Right ventricle myocardium superior (tissue), 1 donor: ENCODE results near the gene XRCC4. TPM values are rescaled to one million over a fixed set of nuclear protein-coding genes. Genes with fewer than 3 reads are reported as not detected.
"Not testable (repeated sequence)": the region's sequence is repeated elsewhere in the genome, so short reads cannot be mapped to it uniquely, and the experiment has no call there.

Experiments
- ATAC-seq: fragments of 200-7000 bp; cut with Tn5 transposase; one replicate; pipeline ENCODE4 v1.9.1; 2020; ENCODE audit warnings: mild to moderate bottlenecking; ENCODE audit not compliant: poor library complexity
- DNase-seq: peaks from one replicate; pipeline ENCODE4 v3.0.0-alpha.2; 2020
- intact Hi-C: fragments of 100-400 bp; cut with DNase I; formaldehyde crosslinking; loops from one replicate; pipeline ENCODE4 v1.11.2; 2022
- total RNA-seq: library from RNA; stranded (reverse); fragmentation: NEBNext Ultra II Directional; extraction: Animal tissue kit (Norgen Biotek cat#: 25700); gene quantifications from one replicate; pipeline ENCODE4 v1.2.1, GENCODE V29; 2021
- donor health status: DM: no; HTN: yes; CAD: no; lungs with severe emphysema.

Gene XRCC4
- total RNA-seq, 1 donor from 2014 or later = 4.8 TPM

- ATAC-seq, DNase-seq, intact Hi-C loops: not testable (repeated sequence)
These were observed 10.0 kb upstream of the XRCC4 start for GRCh38 chr5:83067377-83067776.

DNA sequence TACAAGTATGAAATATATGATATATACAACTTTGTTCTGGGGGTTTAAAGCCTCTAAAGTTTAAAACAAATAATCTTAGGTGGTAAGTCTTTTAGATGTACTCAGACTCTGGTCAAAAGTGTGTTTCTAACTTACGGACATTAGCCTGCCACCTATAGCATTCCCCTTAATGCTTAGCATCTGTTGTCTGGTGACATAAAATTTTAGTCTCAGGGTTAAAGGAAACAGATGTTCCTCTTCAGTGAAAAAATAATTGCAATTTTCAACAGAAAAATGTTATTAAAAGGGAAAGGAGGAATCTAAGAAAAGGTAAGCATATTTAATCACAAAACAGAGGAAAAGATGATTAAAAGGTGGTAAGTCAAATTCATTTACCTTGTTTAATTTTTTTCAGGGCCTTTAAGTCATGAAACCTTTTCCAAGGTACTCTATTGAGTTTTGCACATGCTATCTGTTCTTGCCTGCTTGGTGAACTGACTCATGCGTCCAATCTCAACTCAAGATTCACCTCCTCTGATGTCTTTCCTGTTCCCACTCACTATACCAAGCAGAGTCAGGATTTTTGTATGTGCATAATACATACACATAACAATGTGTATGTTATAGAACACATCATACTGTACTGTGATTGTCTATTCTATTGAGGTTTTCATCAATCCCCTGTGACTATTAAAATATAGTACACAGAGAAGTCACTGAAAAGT, 8.1 kb upstream of the XRCC4 start:
- ATAC-seq = no peak
- intact Hi-C loops = no loop called here
- DNase-seq = no peak

- intact Hi-C loops = no loop called here
These were observed 5.9 kb upstream of the XRCC4 start for GRCh38 chr5:83071286-83072051.

DNA sequence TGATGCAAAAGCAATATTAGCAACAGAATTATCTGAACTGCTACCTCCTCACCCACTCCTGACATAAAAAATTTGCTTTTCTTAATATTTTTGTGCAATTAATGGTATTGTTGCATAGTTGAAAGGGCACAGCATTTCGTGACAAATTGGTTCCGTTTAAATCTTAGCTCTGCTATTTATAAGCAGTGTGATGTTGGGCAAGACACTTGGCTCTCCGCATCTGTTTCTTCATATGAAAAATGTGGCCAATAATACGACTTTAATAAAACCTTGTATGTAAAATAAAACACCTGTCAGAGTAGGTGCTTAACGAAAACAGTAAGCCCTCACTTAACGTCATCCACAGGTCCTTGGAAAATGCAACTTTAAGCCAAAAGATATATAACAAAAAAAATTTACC, 4.4 kb upstream of the XRCC4 start:
- intact Hi-C loops = no loop called here
- no peak for DNase-seq
- no peak for ATAC-seq

More at GRCh38 chr5:83071286-83072051, 5.9 kb upstream of the XRCC4 start:
- DNase-seq (no peak), ATAC-seq (no peak)

- intact Hi-C loops = no loop called here
- no peak for DNase-seq
- peak; percentile 10 for ATAC-seq
These were observed 415 bp downstream of the XRCC4 start for GRCh38 chr5:83077662-83078261.

DNA sequence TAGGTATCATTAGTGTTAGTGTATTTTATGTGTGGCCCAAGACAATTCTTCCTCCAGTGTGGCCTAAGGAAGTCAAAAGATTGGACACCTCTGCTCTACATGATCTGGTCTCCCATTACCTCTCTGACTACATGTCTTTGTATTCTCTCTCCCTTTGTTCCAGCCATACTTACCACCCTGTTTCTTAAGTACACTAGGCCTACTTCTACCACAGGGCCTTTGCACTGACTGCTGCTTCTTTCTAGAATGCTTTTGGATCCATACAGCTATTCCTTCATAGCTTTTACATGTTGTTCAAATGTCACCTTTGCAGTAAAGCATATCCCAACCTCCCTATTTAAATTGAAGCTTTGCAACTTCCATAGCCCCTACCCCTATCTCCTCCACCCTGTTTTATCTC, 5.4 kb downstream of the XRCC4 start:
- no peak for ATAC-seq

DNA sequence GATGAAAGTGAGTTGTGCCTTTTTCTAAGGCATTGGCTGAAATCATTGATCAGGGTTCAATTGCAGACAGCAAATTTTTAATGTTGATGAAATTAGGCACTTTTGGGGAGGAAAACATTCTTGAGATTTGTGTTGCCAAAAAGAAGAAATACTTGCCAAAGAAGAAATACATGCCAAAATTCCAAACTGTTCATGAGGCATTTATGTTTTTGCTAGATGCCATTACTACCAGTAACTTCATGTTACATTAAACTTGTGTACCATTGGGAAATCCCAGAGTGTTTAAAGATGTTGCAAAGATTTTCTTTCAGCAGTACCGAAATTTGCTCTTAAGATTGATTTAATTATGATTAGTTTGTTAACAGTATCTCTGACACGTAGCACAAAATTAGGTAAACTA, 7.0 kb downstream of the XRCC4 start:
- no peak for DNase-seq
- intact Hi-C loops = no loop called here
- ATAC-seq = no peak

More for the DNA sequence above, 5.4 kb downstream of the XRCC4 start:
- intact Hi-C loops = no loop called here
- no peak for DNase-seq

DNA sequence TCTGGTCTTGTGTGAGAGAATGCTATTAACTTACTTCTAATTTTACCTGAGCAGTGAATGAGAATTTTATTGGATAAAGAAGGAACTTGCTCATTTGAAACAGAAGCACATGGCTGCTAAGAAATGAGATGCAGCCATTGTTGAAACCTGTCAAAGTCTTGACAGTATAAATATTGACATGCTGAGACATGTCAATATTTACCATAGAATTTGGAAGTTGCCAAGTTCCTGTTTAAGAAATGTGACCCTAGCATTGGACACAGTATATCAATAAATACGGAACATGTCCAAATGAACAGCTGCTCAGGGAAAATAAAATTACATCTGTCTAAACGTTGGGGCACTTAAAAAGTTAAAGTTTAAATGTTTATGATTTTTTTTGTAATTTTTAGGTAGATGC, 7.8 kb downstream of the XRCC4 start:
- ATAC-seq (no peak), DNase-seq (no peak)
- intact Hi-C loops = no loop called here

- DNase-seq (no peak), ATAC-seq (no peak)
- intact Hi-C loops = no loop called here
These were observed 12.8 kb downstream of the XRCC4 start for GRCh38 chr5:83090169-83090568.

DNA sequence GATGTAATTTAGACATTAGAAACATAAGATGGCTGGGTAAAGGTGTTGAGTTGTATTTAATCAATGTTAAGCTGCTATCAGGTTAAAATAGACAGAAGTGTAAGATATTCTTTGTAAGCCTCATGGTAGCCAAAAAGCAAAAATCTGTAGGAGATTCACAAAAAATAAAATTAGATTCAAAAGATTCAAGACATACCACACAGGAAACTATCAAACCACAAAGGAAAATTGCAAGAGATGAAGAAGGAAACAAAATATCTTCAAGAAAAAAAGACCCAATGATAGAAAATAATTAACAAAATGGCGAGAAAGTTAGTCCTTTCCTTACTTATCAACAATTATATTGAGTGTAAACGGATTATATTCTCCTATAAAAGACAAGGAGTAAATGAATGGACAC, 15.3 kb downstream of the XRCC4 start:
- intact Hi-C loops = no loop called here
- no peak for ATAC-seq
- no peak for DNase-seq

DNA sequence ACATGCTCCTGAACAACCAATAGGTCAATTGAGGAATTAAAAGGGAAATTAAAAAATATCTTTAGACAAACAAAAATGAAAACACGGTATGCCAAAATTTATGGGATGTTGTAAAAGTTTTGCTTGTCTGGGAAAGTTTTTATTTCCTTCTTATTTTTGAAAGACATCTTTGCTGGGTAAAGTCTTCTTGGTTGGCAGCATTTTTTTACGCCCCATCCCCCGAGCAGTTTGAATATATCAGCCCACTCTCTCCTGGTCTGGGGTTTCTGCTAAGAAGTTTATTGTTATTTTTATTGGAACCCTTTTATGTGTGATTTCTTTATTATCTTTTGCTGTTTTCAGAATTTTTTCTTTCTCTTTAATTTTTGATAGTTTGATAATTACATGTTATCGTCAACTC, 16.3 kb downstream of the XRCC4 start:
- intact Hi-C loops = no loop called here
- ATAC-seq (no peak), DNase-seq (no peak)

DNA sequence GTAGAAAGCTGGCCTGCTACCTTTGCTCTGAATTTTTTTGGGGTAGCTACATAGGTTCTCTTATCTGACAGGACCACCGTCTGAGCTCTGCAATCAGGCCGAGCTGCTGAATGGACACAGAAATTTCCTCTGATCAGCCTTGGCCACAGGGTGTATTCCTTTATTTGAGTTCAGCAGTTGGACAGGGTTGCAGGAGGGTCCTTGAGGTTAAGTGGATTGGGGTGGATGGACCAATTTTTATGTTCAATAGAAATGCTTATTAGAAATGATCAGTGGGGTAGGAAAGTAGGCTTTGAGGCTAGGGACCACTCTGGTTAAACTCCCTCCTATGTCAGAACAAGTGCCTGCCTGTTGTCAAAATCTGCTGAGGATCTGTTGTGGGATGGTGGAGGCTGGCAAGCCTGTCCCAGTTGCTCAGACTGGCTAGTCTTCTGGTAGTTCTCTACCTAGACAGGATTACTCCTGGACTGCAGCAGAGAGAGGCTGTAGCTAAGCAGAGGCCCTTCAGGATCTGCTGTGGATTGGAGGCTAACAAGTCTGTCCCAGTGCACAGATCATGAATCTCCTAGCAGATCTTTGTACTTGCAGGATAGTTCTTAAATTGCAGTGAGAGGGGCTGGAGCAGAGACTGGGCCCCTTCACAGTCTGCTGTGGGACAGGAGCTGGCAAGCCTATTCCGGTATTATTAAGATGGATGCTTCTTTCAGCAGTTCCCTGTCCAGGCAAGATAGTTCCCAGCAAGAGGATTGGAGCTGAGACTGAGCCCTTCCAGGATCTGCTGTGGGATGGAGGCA, 18.0 kb downstream of the XRCC4 start:
- intact Hi-C loops = no loop called here
- DNase-seq = no peak
- ATAC-seq = no peak

- DNase-seq (no peak), ATAC-seq (no peak)
- intact Hi-C loops = no loop called here
These were observed 18.7 kb downstream of the XRCC4 start for GRCh38 chr5:83095957-83096539.

GRCh38 chr5:83096660-83097339, 19.5 kb downstream of the XRCC4 start:
- DNase-seq (no peak), ATAC-seq (no peak)
- intact Hi-C loops = no loop called here

- intact Hi-C loops = no loop called here
- ATAC-seq (peak; percentile 83), DNase-seq (no peak)
These were observed 20.4 kb downstream of the XRCC4 start for GRCh38 chr5:83097689-83098231.

- intact Hi-C loops = no loop called here
- peak; percentile 10 for ATAC-seq
- DNase-seq = no peak
These were observed 21.7 kb downstream of the XRCC4 start for GRCh38 chr5:83099001-83099400.

DNA sequence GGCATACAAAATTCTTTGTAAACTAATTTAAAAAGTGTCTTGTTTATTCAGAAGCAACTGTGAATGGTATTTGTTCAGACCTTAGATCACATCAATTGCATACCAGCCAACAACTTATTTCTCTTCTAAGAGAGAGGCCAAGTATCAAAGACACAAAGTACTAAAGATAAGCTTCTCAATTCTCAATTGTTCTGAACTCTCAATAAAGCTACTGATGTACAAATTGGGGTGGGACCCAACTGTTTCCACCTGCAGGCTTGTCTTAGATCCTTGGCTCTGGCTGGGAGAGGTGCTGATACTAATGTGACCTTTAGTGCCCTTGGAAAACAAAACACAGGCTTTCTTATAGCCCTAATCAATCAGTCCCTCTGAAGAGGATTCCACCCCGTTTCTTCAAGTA, 22.1 kb downstream of the XRCC4 start:
- DNase-seq (no peak), ATAC-seq (peak; percentile 42)
- intact Hi-C loops = no loop called here

DNA sequence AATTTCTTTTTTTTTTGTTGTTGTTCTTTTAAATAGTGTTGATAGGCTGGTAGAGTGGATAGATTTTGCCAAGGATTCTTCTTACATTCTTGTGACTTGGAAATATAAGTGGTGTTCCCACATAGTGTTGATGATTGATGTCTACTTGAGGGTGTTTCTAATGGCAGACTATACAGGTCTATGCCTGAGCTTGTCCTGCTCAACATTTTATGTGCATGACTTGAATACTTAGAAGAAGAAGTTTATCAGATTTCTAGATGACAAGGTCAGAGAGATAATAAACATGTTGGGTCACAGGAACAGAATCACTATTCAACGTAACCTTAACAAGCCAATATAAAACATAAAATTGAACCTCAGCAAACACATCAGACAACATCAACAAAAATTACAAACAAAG, 24.2 kb downstream of the XRCC4 start:
- ATAC-seq (peak; percentile 53), DNase-seq (no peak)
- intact Hi-C loops = no loop called here
